Activated naive CD4-positive, alpha-beta T cell treated with anti-CD3 and anti-CD28 coated beads for 36 hours (primary cell): ENCODE measurements around the gene ABCB9. TPM values are rescaled to one million over a fixed set of nuclear protein-coding genes. Genes with fewer than 3 reads are reported as not detected.
"Not testable (repeated sequence)": the region's sequence is repeated elsewhere in the genome, so short reads cannot be mapped to it uniquely, and the experiment has no call there.

Experiments used
- CTCF ChIA-PET: fragments of 350-600 bp; sonication (Branson Sonifier 250); formaldehyde crosslinking; loops from one replicate; lab custom pipeline; 2021; ENCODE audit warnings: antibody characterized with exemption; lab: Charles Lee
- DNase-seq: peaks from one replicate; pipeline ENCODE4 v3.0.0-alpha.2; 2020
- H3K27ac Mint-ChIP-seq: one replicate; pipeline ENCODE4 v1.8.0; 2021; ENCODE audit warnings: mild to moderate bottlenecking, mixed read lengths
- H3K27me3 Mint-ChIP-seq: one replicate; pipeline ENCODE4 v1.8.0; 2021; ENCODE audit warnings: low read depth, mixed read lengths
- H3K36me3 Mint-ChIP-seq: one replicate; pipeline ENCODE4 v1.8.0; 2021; ENCODE audit warnings: low read depth, mixed read lengths
- H3K4me1 Mint-ChIP-seq: one replicate; pipeline ENCODE4 v1.8.0; 2021; ENCODE audit warnings: low read depth, mixed read lengths
- H3K4me3 Mint-ChIP-seq: one replicate; pipeline ENCODE4 v1.8.0; 2021; ENCODE audit warnings: mild to moderate bottlenecking, moderate library complexity, mixed read lengths
- H3K9me3 Mint-ChIP-seq: one replicate; pipeline ENCODE4 v1.8.0; 2021; ENCODE audit warnings: mixed read lengths
- intact Hi-C: fragments of 100-400 bp; cut with micrococcal nuclease; formaldehyde crosslinking; loops from one replicate; pipeline ENCODE4 v1.15.1; 2023
- total RNA-seq, 2 experiments: library from RNA; stranded (reverse); gene quantifications; one replicate each; pipeline ENCODE4 v1.2.3, GENCODE V29; 2021

Gene ABCB9
- total RNA-seq, 2 experiments from 2014 or later: 5.1 to 5.9 TPM

GRCh38 chr12:122909442-122910288 is 56.6 kb downstream of the ABCB9 start:
- Mint-ChIP-seq H3K27me3 (no peaks in the 10 kb centered on the region), H3K27ac (no peak overlapping the region)
- CTCF ChIA-PET: interaction anchor here (0.7 to 1.2 kb wide), 2 partner anchors 10 to 43 kb away, joined by 3 to 6 read pairs; no protein-coding TSS in a partner anchor

GRCh38 chr12:122908915-122909314 is 57.3 kb downstream of the ABCB9 start:
- H3K27ac Mint-ChIP-seq: no peak overlapping the region
- H3K4me1 Mint-ChIP-seq: no peaks in the 10 kb centered on the region
- no peaks in the 10 kb centered on the region for H3K27me3 Mint-ChIP-seq
- no peaks in the 10 kb centered on the region for H3K36me3 Mint-ChIP-seq
- no peak for DNase-seq
- intact Hi-C loops: no loop called here
- H3K9me3 Mint-ChIP-seq: no peaks in the 10 kb centered on the region
- H3K4me3 Mint-ChIP-seq: no peak overlapping the region
- CTCF ChIA-PET: interaction anchor here (0.7 to 1.2 kb wide), 3 partner anchors 9 to 48 kb away, joined by 3 to 6 read pairs (median 3); no protein-coding TSS in a partner anchor

More at GRCh38 chr12:122909442-122910288, 56.6 kb downstream of the ABCB9 start:
- Mint-ChIP-seq H3K4me1 (no peaks in the 10 kb centered on the region), H3K36me3 (no peaks in the 10 kb centered on the region), H3K9me3 (no peaks in the 10 kb centered on the region), H3K4me3 (no peak overlapping the region)
- DNase-seq: no peak
- intact Hi-C loops: no loop called here

DNA sequence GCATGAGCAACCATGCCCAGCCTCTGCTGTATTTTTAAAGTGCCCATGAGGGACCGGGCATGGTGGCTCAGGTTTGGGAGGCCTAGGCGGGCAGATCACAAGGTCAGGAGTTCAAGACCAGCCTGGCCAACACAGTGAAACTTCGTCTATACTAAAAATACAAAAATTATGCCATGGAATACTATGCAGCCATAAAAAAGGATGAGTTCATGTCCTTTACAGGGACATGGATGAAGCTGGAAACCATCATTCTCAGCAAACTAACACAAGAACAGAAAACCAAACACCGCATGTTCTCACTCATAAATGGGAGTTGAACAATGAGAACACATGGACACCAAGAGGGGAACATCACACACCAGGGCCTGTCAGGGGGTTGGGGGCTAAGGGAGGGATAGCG is 61.0 kb downstream of the ABCB9 start:
- H3K9me3 Mint-ChIP-seq, CTCF ChIA-PET, intact Hi-C loops, H3K4me3 Mint-ChIP-seq, H3K27ac Mint-ChIP-seq, H3K27me3 Mint-ChIP-seq, DNase-seq, H3K36me3 Mint-ChIP-seq: not testable (repeated sequence)
- peaks cover 14% of the 10 kb centered on the region for H3K4me1 Mint-ChIP-seq

DNA sequence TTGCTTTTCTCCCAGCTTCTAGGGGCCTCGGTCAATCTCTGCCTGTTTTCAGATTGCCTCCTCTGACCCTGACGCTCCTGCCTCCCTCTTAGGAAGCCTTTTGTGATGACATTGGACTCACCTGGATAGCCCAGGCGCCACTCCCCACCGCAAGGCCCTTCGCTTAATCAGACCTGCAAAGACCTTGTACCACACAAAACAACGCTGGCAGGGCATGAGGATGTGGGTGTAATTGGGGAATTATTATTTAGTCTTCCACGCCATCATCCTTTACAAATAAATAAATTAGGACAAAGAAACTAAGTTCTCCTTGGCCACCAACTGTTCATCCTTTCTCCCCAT is 62.6 kb downstream of the ABCB9 start:
- Mint-ChIP-seq H3K27ac (no peak overlapping the region), H3K27me3 (no peaks in the 10 kb centered on the region), H3K9me3 (no peaks in the 10 kb centered on the region), H3K36me3 (no peaks in the 10 kb centered on the region), H3K4me3 (no peak overlapping the region), H3K4me1 (peaks cover 28% of the 10 kb centered on the region)
- CTCF ChIA-PET: interaction anchor here (1.3 kb wide), 1 partner anchor 110 kb away, joined by 4 read pairs; no protein-coding TSS in a partner anchor
- intact Hi-C loops: no loop called here
- no peak for DNase-seq

GRCh38 chr12:122902854-122903692 is 63.2 kb downstream of the ABCB9 start:
- Mint-ChIP-seq H3K36me3 (no peaks in the 10 kb centered on the region), H3K4me3 (no peak overlapping the region), H3K27me3 (no peaks in the 10 kb centered on the region), H3K9me3 (no peaks in the 10 kb centered on the region), H3K27ac (no peak overlapping the region), H3K4me1 (peaks cover 34% of the 10 kb centered on the region)
- intact Hi-C loops: no loop called here
- DNase-seq: no peak
- CTCF ChIA-PET: interaction anchor here (0.6 to 1.3 kb wide), 3 partner anchors 37 to 659 kb away, joined by 3 to 4 read pairs (median 4); no protein-coding TSS in a partner anchor

- H3K36me3 Mint-ChIP-seq: peaks cover 8% of the 10 kb centered on the region
- intact Hi-C loops: loop anchor here (5.0 kb wide), 3 partner anchors 253 to 488 kb away; partner anchors contain the start of genes MPHOSPH9 and MTRFR
- H3K4me3 Mint-ChIP-seq: no peak overlapping the region
- peak overlapping the region; percentile 18 for H3K27ac Mint-ChIP-seq
- CTCF ChIA-PET: interaction anchor here (0.6 to 0.8 kb wide), 4 partner anchors 9 to 167 kb away, joined by 3 to 6 read pairs (median 3); no protein-coding TSS in a partner anchor
- no peaks in the 10 kb centered on the region for H3K9me3 Mint-ChIP-seq
- peaks cover 7% of the 10 kb centered on the region for H3K27me3 Mint-ChIP-seq
- DNase-seq: no peak
- H3K4me1 Mint-ChIP-seq: peaks cover 61% of the 10 kb centered on the region
Observed at GRCh38 chr12:122899887-122900286, 66.4 kb downstream of the ABCB9 start.

GRCh38 chr12:122896662-122897061 is 69.6 kb downstream of the ABCB9 start:
- CTCF ChIA-PET: interaction anchor here (0.5 kb wide), 1 partner anchor 16 kb away, joined by 3 read pairs; no protein-coding TSS in a partner anchor
- Mint-ChIP-seq H3K27ac (peak overlapping the region; percentile 83), H3K4me1 (peaks cover 86% of the 10 kb centered on the region), H3K36me3 (peaks cover 13% of the 10 kb centered on the region), H3K4me3 (peak overlapping the region; percentile 83), H3K9me3 (no peaks in the 10 kb centered on the region), H3K27me3 (peaks cover 7% of the 10 kb centered on the region)
- intact Hi-C loops: loop anchor here (5.0 kb wide), 3 partner anchors 249 to 484 kb away; partner anchors contain the start of genes MPHOSPH9 and MTRFR
- DNase-seq: no peak

GRCh38 chr12:122895704-122896636 is 70.3 kb downstream of the ABCB9 start, which contains the start of gene VPS37B:
VPS37B (minus strand) TSS chr12:122896124; CDS start chr12:122896062, 62 bp downstream.
- intact Hi-C loops: loop anchor here (5.0 kb wide), 3 partner anchors 249 to 484 kb away; partner anchors contain the start of genes MPHOSPH9 and MTRFR
- H3K27ac Mint-ChIP-seq: peak within 1 kb of the TSS; percentile 83
- H3K9me3 Mint-ChIP-seq: no peaks in the 10 kb centered on the region
- CTCF ChIA-PET: interaction anchor here (0.5 kb wide), 1 partner anchor 15 kb away, joined by 3 read pairs; no protein-coding TSS in a partner anchor
- H3K36me3 Mint-ChIP-seq: peaks cover 13% of the 10 kb centered on the region
- H3K4me1 Mint-ChIP-seq: peaks cover 86% of the 10 kb centered on the region
- peak; percentile 92 for DNase-seq
- peaks cover 7% of the 10 kb centered on the region for H3K27me3 Mint-ChIP-seq
- peak within 1 kb of the TSS; percentile 83 for H3K4me3 Mint-ChIP-seq

GRCh38 chr12:122895320-122895703 is 71.0 kb downstream of the ABCB9 start:
- H3K4me3 Mint-ChIP-seq: peak overlapping the region; percentile 83
- H3K36me3 Mint-ChIP-seq: peaks cover 13% of the 10 kb centered on the region
- no peaks in the 10 kb centered on the region for H3K9me3 Mint-ChIP-seq
- CTCF ChIA-PET: interaction anchor here (0.6 kb wide), 1 partner anchor 36 kb away, joined by 3 read pairs; no protein-coding TSS in a partner anchor
- DNase-seq: no peak
- peaks cover 85% of the 10 kb centered on the region for H3K4me1 Mint-ChIP-seq
- intact Hi-C loops: loop anchor here (5.0 kb wide), 3 partner anchors 248 to 483 kb away; partner anchors contain the start of genes MPHOSPH9 and MTRFR
- H3K27ac Mint-ChIP-seq: peak overlapping the region; percentile 83
- peaks cover 7% of the 10 kb centered on the region for H3K27me3 Mint-ChIP-seq

DNA sequence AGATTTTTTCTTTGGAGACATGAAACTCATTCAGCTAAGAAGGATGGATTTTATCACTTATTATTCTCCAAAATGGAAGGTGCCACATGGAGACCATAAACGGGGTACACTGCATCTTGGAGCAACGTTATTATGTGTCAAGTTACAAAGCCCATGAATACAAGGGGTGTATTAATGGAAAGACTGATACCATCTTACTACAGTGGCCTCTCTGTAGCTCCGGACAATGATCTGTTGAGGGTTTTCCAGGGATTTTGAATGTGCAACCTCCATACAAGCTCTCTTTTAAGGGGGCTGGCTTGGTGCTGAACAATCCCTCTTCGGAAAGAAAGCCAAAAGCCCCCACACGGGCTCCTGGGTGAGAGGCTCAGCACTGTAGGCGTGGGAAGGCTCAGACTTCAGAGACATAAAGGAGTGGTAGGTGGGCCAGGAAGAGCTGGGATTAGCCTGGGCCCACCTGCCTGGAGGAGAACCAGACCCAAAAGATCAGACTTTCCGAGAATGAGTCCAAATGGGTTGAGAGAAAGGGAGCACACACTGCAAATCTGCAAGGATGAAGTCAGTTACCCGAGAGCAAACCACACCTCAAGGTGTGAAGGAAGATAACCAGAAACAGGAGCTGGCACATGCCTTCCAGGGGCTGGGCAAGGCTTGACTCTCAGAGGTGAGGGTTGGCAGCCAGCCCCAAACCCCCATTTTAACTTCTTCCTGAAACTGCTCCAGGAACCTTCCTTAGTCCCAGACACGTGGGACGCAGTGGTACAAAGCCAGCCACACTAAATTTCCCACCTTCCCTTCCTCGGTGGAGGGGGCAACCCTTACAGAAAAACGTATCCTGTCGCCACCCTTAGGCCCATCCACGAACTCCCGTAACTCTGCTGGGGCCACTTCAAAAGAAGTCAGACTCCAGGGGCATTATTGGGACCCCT is 71.8 kb downstream of the ABCB9 start:
- DNase-seq: peak; percentile 40
- Mint-ChIP-seq H3K27me3 (peaks cover 7% of the 10 kb centered on the region), H3K9me3 (no peaks in the 10 kb centered on the region), H3K36me3 (peaks cover 13% of the 10 kb centered on the region), H3K4me3 (peak overlapping the region; percentile 83), H3K27ac (peak overlapping the region; percentile 83), H3K4me1 (peaks cover 84% of the 10 kb centered on the region)
- intact Hi-C loops: loop anchor here (5.0 kb wide), 3 partner anchors 247 to 482 kb away; partner anchors contain the start of genes MPHOSPH9 and MTRFR
- CTCF ChIA-PET: interaction anchor here (0.6 to 1.2 kb wide), 2 partner anchors 12 to 35 kb away, joined by 3 to 4 read pairs; no protein-coding TSS in a partner anchor
